Peyer's patch (tissue), 4 donors: ENCODE measurements around the gene ASZ1. TPM values are rescaled to one million over a fixed set of nuclear protein-coding genes. Genes with fewer than 3 reads are reported as not detected.
"Not testable (repeated sequence)": the region's sequence is repeated elsewhere in the genome, so short reads cannot be mapped to it uniquely, and the experiment has no call there.

Source experiments
- DNase-seq, 3 donors: peaks; one replicate each; pipeline ENCODE4 v3.0.0-alpha.2; 2017 to 2019
- H3K27ac ChIP-seq, 4 donors: fragments of 200-600 bp; sonication (generic); one replicate each; pipeline ENCODE4 v1.5.1; 2016 to 2019
- H3K27me3 ChIP-seq, 2 donors: fragments of 200-600 bp; sonication (generic); one replicate each; pipeline ENCODE4 v1.5.1; 2019
- H3K36me3 ChIP-seq, 3 donors: fragments of 200-600 bp; sonication (generic); one replicate each; pipeline ENCODE4 v1.5.1; 2016 to 2019
- H3K4me1 ChIP-seq, 4 donors: fragments of 200-600 bp; sonication (generic); one replicate each; pipeline ENCODE4 v1.5.1; 2016 to 2019
- H3K4me3 ChIP-seq, 4 donors: fragments of 200-600 bp; sonication (generic); 1 replicate in 3 of 4; 2 replicates in 1 of 4; pipeline ENCODE4 v1.5.1; 2016 to 2019; ENCODE audit warnings: mild to moderate bottlenecking in 1 of 4
- H3K9me3 ChIP-seq, 4 donors: fragments of 200-600 bp; sonication (generic); one replicate each; pipeline ENCODE4 v1.5.1; 2016 to 2019; ENCODE audit warnings: mild to moderate bottlenecking in 1 of 4
- CTCF ChIP-seq, 6 experiments: fragments of 450-650 bp in 4 of 6; fragments of 200-600 bp in 2 of 6; sonication (generic) in 1 of 6; IDR thresholded peaks; one replicate each; pipeline ENCODE4 v1.5.1; 2017 to 2019; ENCODE audit warnings: antibody characterized with exemption in 6 of 6, mild to moderate bottlenecking in 3 of 6, moderate library complexity in 1 of 6
- POLR2A ChIP-seq, 2 donors: fragments of 450-650 bp; IDR thresholded peaks; one replicate each; pipeline ENCODE4 v1.5.1; 2017; ENCODE audit warnings: antibody characterized with exemption in 2 of 2, mild to moderate bottlenecking in 2 of 2, moderate library complexity in 2 of 2
- total RNA-seq, 4 donors: library from RNA; depleted of rRNA; stranded (reverse); fragments of >200 nt; gene quantifications; one replicate each; pipeline ENCODE4 v1.1.0, GENCODE V29; 2016

Gene ASZ1
- total RNA-seq, 4 donors from 2014 or later = not detected

- Histone ChIP-seq H3K27me3 (no peaks in the 10 kb centered on the region), H3K4me1 (no peaks in the 10 kb centered on the region), H3K9me3 (no peaks in the 10 kb centered on the region), H3K4me3 (no peak overlapping the region), H3K36me3 (no peaks in the 10 kb centered on the region), H3K27ac (no peak overlapping the region)
- DNase-seq = no peak
- TF ChIP-seq POLR2A (IDR thresholded peaks at IDR 0.05) = no peak
- TF ChIP-seq CTCF (IDR thresholded peaks at IDR 0.05) = no peak
Observed at GRCh38 chr7:117444646-117445045, 17.4 kb upstream of the ASZ1 start.

DNA sequence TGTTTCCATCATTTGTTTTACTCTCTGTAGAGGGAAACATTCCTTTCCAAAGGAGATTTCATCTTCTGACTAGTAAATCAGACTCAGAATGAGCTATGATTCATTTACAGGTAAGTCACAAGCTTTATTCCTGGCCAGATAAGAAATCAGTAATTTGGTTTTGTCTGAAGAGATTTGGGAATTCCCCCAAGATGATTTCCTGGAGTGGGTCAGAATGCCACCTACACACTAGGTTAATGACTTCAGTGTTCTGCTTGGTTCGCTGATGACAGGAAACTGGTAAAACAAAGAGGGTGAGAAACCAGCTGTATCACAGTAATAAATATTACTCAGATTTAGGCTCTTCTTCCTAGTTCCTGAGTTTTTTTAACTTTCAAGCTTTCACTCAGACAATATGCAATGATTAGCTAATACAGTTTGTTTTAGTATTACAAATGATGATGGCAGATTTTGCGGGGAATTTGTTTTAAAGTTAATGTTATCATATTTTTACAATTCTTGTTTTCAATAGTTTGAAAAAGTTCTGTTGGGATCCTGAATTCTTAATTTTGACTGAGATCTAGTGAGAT lies 8.3 kb upstream of the ASZ1 start:
- H3K27ac ChIP-seq = no peak overlapping the region
- H3K36me3 ChIP-seq = no peaks in the 10 kb centered on the region
- H3K4me1 ChIP-seq = no peaks in the 10 kb centered on the region
- H3K27me3 ChIP-seq = no peaks in the 10 kb centered on the region
- no peaks in the 10 kb centered on the region for H3K9me3 ChIP-seq
- no peak overlapping the region for H3K4me3 ChIP-seq
- DNase-seq = no peak
- TF ChIP-seq CTCF (IDR thresholded peaks at IDR 0.05) (no peak), POLR2A (IDR thresholded peaks at IDR 0.05) (no peak)

- H3K27me3 ChIP-seq = no peaks in the 10 kb centered on the region
Observed at GRCh38 chr7:117424090-117424829, 3.0 kb downstream of the ASZ1 start.

DNA sequence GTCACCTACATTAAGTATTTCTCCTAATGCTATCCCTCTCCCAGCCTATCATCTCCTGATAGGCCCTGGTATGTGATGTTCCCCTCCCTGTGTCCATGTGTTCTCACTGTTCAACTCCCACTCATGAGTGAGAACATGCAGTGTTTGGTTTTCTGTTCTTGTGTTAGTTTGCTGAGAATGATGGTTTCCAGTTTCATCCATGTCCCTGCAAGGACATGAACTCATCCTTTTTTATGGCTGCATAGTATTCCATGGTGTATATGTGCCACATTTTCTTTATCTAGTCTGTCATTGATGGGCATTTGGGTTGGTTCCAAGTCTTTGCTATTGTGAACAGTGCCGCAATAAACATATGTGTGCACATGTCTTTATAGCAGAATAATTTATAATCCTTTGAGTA lies 12.7 kb downstream of the ASZ1 start:
- not testable (repeated sequence) for H3K4me1 ChIP-seq, H3K27me3 ChIP-seq, H3K4me3 ChIP-seq, H3K36me3 ChIP-seq, DNase-seq, H3K9me3 ChIP-seq, H3K27ac ChIP-seq

More at GRCh38 chr7:117424090-117424829, 3.0 kb downstream of the ASZ1 start:
- Histone ChIP-seq H3K9me3 (no peaks in the 10 kb centered on the region), H3K4me1 (no peaks in the 10 kb centered on the region), H3K27ac (no peak overlapping the region), H3K36me3 (no peaks in the 10 kb centered on the region), H3K4me3 (no peak overlapping the region)
- no peak for DNase-seq
- TF ChIP-seq CTCF (IDR thresholded peaks at IDR 0.05) = no peak
- TF ChIP-seq POLR2A (IDR thresholded peaks at IDR 0.05) = no peak

GRCh38 chr7:117412946-117413559 lies 14.2 kb downstream of the ASZ1 start:
- DNase-seq = no peak
- no peaks in the 10 kb centered on the region for H3K27me3 ChIP-seq
- H3K4me3 ChIP-seq = no peak overlapping the region
- TF ChIP-seq CTCF (IDR thresholded peaks at IDR 0.05) (no peak), POLR2A (IDR thresholded peaks at IDR 0.05) (no peak)
- no peaks in the 10 kb centered on the region for H3K9me3 ChIP-seq
- H3K4me1 ChIP-seq = no peaks in the 10 kb centered on the region
- H3K36me3 ChIP-seq = no peaks in the 10 kb centered on the region
- no peak overlapping the region for H3K27ac ChIP-seq

GRCh38 chr7:117412390-117412789 lies 14.9 kb downstream of the ASZ1 start:
- Histone ChIP-seq H3K4me1 (no peaks in the 10 kb centered on the region), H3K9me3 (no peaks in the 10 kb centered on the region), H3K36me3 (no peaks in the 10 kb centered on the region), H3K27me3 (no peaks in the 10 kb centered on the region), H3K27ac (no peak overlapping the region), H3K4me3 (no peak overlapping the region)
- no peak for DNase-seq
- TF ChIP-seq CTCF (IDR thresholded peaks at IDR 0.05) (no peak), POLR2A (IDR thresholded peaks at IDR 0.05) (no peak)
